LNCaP clone FGC (cell line): Measurements from ENCODE around the gene HOXA9.

ENCODE experiments used
- DNase-seq: peaks from one replicate; pipeline ENCODE4 v3.0.0-alpha.2; 2011; ENCODE audit warnings: low read depth
- H3K4me3 ChIP-seq: 2 replicates; pipeline ENCODE4 v1.5.1; 2011; ENCODE audit warnings: mild to moderate bottlenecking, low read depth, low read length, control low read depth
- CTCF ChIP-seq: IDR thresholded peaks from 2 replicates; pipeline ENCODE4 v1.5.1; 2012; ENCODE audit warnings: mild to moderate bottlenecking; ENCODE audit not compliant: control insufficient read depth, insufficient read depth; ENCODE audit errors: extremely low read depth

HOXA9 gene

GRCh38 chr7:27200761-27201579 is 35.6 kb upstream of the HOXA9 start:
- H3K4me3 ChIP-seq, result no peak overlapping the region
- TF ChIP-seq CTCF, result no peak
- DNase-seq, result no peak

GRCh38 chr7:27199849-27200760 is 34.8 kb upstream of the HOXA9 start, which contains the start of gene HOXA13:
TSS of gene HOXA13 (minus strand) at chr7:27200091. CDS start at chr7:27200077, 14 bp downstream.
- no peak for TF ChIP-seq CTCF
- H3K4me3 ChIP-seq, result 0 out of 2 replicates have a peak within 1 kb of the TSS, but pooled peaks have one; percentile 28
- no peak for DNase-seq

GRCh38 chr7:27198871-27199801 is 33.8 kb upstream of the HOXA9 start:
- DNase-seq, result no peak
- TF ChIP-seq CTCF, result no peak
- no peak overlapping the region for H3K4me3 ChIP-seq

- no peak for DNase-seq
- TF ChIP-seq CTCF, result no peak
- no peak overlapping the region for H3K4me3 ChIP-seq
Measured at GRCh38 chr7:27198138-27198841, 33.0 kb upstream of the HOXA9 start.

- DNase-seq, result no peak
- no peak for TF ChIP-seq CTCF
- H3K4me3 ChIP-seq, result no peak overlapping the region
Measured at GRCh38 chr7:27197137-27198042, 32.1 kb upstream of the HOXA9 start.
